Left lung (tissue), 10 donors: ENCODE results near the gene TEK. TPM values are rescaled to one million over a fixed set of nuclear protein-coding genes. Genes with fewer than 3 reads are reported as not detected.

ENCODE experiments used
- ATAC-seq: fragments of 200-7000 bp; cut with Tn5 transposase; one replicate; pipeline ENCODE4 v1.9.1; 2020; ENCODE audit warnings: moderate library complexity
- DNase-seq, 4 donors: peaks; one replicate each; pipeline ENCODE4 v3.0.0-alpha.2; 2013 to 2020
- H3K27ac ChIP-seq, 2 donors: fragments of 200-600 bp; sonication (generic) in 1 of 2; one replicate each; pipeline versions ENCODE4 v1.5.0 to v1.8.0; 2020 to 2021
- H3K27me3 ChIP-seq, 2 donors: fragments of 200-600 bp; sonication (generic) in 1 of 2; one replicate each; pipeline versions ENCODE4 v1.5.0 to v1.8.0; 2020 to 2021
- H3K36me3 ChIP-seq, 2 donors: fragments of 200-600 bp; sonication (generic) in 1 of 2; one replicate each; pipeline versions ENCODE4 v1.5.0 to v1.8.0; 2020 to 2021
- H3K4me1 ChIP-seq, 2 donors: fragments of 200-600 bp; one replicate each; pipeline ENCODE4 v1.8.0; 2021
- H3K4me3 ChIP-seq, 2 donors: fragments of 200-600 bp; sonication (generic) in 1 of 2; one replicate each; pipeline versions ENCODE4 v1.5.0 to v1.8.0; 2020 to 2021; ENCODE audit warnings: mild to moderate bottlenecking in 1 of 2
- H3K9me3 ChIP-seq, 2 donors: fragments of 200-600 bp; sonication (generic) in 1 of 2; one replicate each; pipeline versions ENCODE4 v1.5.0 to v1.8.0; 2020 to 2021
- intact Hi-C, 2 donors: fragments of 100-400 bp; cut with DNase I; formaldehyde crosslinking; loops; one replicate each; pipeline versions ENCODE4 v1.11.2 to v1.14.2; 2022
- polyA plus RNA-seq, 6 donors: library from polyadenylated mRNA; unstranded; fragments of 120-200 nt; gene quantifications; one replicate each; pipeline ENCODE4 v1.2.1, GENCODE V29; 2013; ENCODE audit not compliant: insufficient read length in 6 of 6
- total RNA-seq, 2 donors: library from RNA; stranded (reverse); fragmentation: NEBNext Ultra II Directional; extraction: Animal tissue kit (Norgen Biotek cat#: 25700); gene quantifications; one replicate each; pipeline ENCODE4 v1.2.1, GENCODE V29; 2021
- TF ChIP-seq, protein P1 (sequence below), 2 donors: fragments of 200-600 bp; sonication (generic) in 1 of 2; IDR thresholded peaks; one replicate each; pipeline versions ENCODE4 v1.5.0 to v1.8.0; 2021; ENCODE audit warnings: antibody characterized with exemption in 2 of 2
- donor health status: DM: no; HTN: yes; CAD: no.
- donor health status: DM: no; HTN: no; CAD: no.

Gene TEK
- total and polyA plus RNA-seq, 8 donors = 20.3 to 55.6 (median 42.1) TPM

DNA sequence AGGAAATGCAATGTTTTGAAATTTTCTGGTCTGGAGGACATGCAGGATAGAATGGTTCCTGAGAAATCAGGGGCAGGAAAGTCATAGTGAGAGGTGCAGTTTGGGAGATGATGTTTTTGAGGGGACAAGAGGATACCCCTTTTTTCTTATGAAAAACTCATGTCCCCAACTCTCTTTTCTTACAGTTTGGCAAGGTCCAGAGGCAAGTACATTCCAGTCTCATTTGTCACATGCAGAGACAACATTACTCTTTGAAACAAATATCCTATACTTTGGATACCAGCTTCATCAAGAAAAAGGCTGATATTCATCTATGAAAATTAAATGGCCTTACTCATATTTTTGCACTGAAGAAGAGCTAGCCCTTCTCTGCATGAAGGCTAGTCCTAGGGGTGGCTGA, 139.7 kb downstream of the TEK start:
- no peaks in the 10 kb centered on the region for H3K9me3 ChIP-seq
- ATAC-seq (peak; percentile 33), DNase-seq (no peak)
- intact Hi-C loops = no loop called here
- H3K27me3 ChIP-seq = no peaks in the 10 kb centered on the region
- TF ChIP-seq, protein P1, sequence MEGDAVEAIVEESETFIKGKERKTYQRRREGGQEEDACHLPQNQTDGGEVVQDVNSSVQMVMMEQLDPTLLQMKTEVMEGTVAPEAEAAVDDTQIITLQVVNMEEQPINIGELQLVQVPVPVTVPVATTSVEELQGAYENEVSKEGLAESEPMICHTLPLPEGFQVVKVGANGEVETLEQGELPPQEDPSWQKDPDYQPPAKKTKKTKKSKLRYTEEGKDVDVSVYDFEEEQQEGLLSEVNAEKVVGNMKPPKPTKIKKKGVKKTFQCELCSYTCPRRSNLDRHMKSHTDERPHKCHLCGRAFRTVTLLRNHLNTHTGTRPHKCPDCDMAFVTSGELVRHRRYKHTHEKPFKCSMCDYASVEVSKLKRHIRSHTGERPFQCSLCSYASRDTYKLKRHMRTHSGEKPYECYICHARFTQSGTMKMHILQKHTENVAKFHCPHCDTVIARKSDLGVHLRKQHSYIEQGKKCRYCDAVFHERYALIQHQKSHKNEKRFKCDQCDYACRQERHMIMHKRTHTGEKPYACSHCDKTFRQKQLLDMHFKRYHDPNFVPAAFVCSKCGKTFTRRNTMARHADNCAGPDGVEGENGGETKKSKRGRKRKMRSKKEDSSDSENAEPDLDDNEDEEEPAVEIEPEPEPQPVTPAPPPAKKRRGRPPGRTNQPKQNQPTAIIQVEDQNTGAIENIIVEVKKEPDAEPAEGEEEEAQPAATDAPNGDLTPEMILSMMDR (IDR thresholded peaks at IDR 0.05) = no peak
- no peak overlapping the region for H3K27ac ChIP-seq
- H3K4me3 ChIP-seq = no peak overlapping the region
- no peaks in the 10 kb centered on the region for H3K36me3 ChIP-seq
- no peaks in the 10 kb centered on the region for H3K4me1 ChIP-seq

DNA sequence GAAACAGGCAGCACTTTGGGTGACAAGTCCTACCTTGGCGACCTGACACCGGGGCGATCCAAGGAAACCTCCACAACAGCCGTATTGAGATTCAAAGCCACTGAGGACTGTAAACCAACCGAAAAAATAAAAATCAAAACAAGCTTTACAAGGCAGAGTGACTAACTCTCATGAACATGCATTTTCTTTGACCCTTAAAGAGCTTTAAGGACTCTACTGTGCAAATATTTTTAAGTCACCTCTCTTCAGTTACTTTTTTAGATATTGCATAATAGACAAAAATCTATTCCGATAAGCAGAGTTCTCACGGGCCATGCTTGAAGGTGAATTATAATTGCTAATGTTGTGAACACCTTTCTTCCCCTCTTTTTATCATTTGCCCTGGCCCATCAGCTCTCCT, 149.6 kb downstream of the TEK start:
- no peak for DNase-seq
- TF ChIP-seq, protein P1 (IDR thresholded peaks at IDR 0.05) = no peak
- intact Hi-C loops = no loop called here
- Histone ChIP-seq H3K27me3 (no peaks in the 10 kb centered on the region), H3K27ac (no peak overlapping the region), H3K4me3 (no peak overlapping the region), H3K9me3 (no peaks in the 10 kb centered on the region), H3K36me3 (no peaks in the 10 kb centered on the region), H3K4me1 (no peaks in the 10 kb centered on the region)
- ATAC-seq = peak; percentile 76

DNA sequence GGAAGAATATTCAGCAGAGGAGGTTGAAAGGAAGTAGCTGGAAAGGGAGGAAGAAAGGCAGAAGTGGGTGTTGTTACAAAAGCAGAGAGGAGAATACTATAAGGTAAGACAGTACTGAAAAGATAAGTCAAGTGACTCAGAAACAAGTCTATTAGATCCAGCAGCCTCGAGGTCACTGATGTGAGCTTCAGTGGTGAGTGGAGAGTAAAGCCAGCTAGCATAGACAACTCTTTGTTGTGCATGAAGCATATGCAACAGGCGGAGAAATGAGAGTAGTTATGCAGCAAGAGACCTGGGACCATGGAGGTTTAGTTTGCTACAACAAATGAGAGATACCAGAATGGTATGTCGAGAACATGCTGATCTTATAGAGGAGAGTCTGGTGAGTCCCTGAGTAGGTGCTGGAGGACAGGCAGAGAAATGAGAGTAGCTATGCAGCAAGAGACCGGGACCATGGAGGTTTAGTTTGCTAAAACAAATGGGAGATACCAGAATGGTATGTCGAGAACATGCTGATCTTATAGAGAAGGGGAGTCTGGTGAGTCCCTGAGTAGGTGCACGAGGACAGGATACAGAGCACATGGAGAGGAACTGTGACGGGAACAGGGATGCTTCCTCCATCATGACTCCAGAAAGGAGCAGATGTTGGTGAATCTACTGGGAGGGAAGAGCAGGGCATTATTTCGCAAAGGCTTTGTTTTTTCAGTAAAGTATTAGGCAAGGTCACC, 151.9 kb downstream of the TEK start:
- Histone ChIP-seq H3K4me1 (no peaks in the 10 kb centered on the region), H3K4me3 (no peak overlapping the region), H3K27me3 (no peaks in the 10 kb centered on the region), H3K36me3 (no peaks in the 10 kb centered on the region), H3K27ac (no peak overlapping the region), H3K9me3 (no peaks in the 10 kb centered on the region)
- DNase-seq (no peak), ATAC-seq (no peak)
- TF ChIP-seq, protein P1 (IDR thresholded peaks at IDR 0.05) = no peak
- intact Hi-C loops = no loop called here

DNA sequence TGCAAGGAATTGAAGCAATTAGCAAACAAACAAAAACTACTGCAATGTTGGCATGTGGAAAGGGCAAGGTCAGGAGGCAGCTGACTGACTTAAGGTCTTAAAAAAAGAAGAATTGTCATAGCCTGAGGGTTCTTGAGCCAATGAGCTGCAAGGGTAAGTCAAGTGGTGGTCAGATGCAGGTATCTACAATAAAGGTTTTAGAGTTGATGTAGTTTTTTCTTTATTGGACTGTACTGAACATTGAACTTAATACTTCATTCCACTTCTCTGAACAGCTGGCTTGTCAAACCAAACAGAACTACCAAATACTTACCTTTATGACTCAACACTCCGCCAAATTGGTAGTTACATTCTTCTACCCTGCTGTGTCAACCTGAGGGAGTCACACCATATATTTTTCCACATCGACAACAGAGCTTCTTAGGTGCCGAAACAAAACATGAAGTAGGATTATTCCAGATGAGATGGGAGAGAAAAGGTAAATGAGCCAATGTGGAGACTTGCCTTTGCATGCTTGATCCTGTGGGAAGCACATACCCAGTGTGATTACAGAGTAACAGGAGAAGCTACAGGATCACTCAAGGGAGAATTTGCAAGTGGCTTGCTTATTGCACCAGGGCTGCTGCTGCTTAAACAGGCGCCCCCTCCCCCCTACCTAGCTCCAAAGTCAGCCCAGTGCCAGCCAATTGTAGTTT, 152.6 kb downstream of the TEK start:
- no peak for DNase-seq
- TF ChIP-seq, protein P1 (IDR thresholded peaks at IDR 0.05) = no peak
- Histone ChIP-seq H3K27me3 (no peaks in the 10 kb centered on the region), H3K9me3 (no peaks in the 10 kb centered on the region), H3K36me3 (no peaks in the 10 kb centered on the region), H3K27ac (peak overlapping the region in 1 of 2 donors; percentile 22), H3K4me1 (no peaks in the 10 kb centered on the region), H3K4me3 (no peak overlapping the region)
- intact Hi-C loops = no loop called here
- ATAC-seq = peak; percentile 83

DNA sequence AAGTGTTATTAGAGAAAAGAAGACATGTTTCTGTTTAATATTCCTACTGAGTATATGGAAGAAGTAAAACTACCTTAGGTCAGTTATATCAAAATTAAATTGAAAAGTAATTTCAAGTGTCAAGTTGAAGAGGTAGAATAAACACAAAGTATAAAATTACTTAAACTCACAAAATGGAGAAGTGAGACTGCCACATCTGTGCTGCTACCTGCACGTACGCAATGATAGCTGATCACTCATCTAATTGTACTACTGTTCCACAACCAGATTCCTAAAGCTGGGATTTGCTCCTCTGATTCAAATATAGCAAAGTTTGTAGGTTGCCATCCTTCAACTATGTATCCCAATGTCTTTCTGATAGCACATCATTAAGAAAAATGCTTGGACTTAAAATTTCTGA, 163.1 kb downstream of the TEK start:
- DNase-seq (no peak), ATAC-seq (no peak)
- intact Hi-C loops = no loop called here

More for the DNA sequence above, 163.1 kb downstream of the TEK start:
- TF ChIP-seq, protein P1 (IDR thresholded peaks at IDR 0.05) = no peak
- no peak overlapping the region for H3K27ac ChIP-seq
- no peak overlapping the region for H3K4me3 ChIP-seq
- no peaks in the 10 kb centered on the region for H3K9me3 ChIP-seq
- peaks cover 0 to 6% of the 10 kb centered on the region in 2 donors for H3K4me1 ChIP-seq
- no peaks in the 10 kb centered on the region for H3K27me3 ChIP-seq
- no peaks in the 10 kb centered on the region for H3K36me3 ChIP-seq
